GM12872 (cell line): ENCODE results near the gene KCNK17.

Experiments used
- TF ChIP-seq, protein P1 (sequence below): IDR thresholded peaks from 3 replicates; pipeline ENCODE4 v1.5.1; 2011; ENCODE audit warnings: low read depth, mild to moderate bottlenecking, low read length, moderate library complexity; ENCODE audit not compliant: insufficient read depth

KCNK17 gene

DNA sequence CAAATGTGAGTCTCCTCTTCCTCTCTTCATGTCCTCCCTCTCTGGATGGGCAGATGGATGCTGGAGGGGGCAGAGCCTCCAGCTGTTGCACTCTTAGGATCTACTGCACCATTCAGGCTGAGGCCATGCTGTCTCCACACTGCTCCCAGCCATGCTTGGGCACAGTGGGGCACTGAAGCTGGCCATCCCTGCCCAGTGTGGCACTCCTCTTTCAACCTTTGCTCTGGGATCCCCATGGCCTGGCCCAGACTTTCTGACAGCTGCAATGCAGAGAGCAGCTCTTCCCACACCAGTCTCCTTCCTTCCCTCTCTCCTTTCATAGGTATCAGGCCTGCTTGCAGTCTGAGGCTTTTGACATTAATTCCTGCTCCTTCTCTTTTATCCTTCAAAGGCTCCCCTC is 9.3 kb downstream of the KCNK17 start:
- TF ChIP-seq, protein P1, sequence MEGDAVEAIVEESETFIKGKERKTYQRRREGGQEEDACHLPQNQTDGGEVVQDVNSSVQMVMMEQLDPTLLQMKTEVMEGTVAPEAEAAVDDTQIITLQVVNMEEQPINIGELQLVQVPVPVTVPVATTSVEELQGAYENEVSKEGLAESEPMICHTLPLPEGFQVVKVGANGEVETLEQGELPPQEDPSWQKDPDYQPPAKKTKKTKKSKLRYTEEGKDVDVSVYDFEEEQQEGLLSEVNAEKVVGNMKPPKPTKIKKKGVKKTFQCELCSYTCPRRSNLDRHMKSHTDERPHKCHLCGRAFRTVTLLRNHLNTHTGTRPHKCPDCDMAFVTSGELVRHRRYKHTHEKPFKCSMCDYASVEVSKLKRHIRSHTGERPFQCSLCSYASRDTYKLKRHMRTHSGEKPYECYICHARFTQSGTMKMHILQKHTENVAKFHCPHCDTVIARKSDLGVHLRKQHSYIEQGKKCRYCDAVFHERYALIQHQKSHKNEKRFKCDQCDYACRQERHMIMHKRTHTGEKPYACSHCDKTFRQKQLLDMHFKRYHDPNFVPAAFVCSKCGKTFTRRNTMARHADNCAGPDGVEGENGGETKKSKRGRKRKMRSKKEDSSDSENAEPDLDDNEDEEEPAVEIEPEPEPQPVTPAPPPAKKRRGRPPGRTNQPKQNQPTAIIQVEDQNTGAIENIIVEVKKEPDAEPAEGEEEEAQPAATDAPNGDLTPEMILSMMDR = no peak

- TF ChIP-seq, protein P1 = no peak
Measured at GRCh38 chr6:39303425-39304153, 10.6 kb downstream of the KCNK17 start.

DNA sequence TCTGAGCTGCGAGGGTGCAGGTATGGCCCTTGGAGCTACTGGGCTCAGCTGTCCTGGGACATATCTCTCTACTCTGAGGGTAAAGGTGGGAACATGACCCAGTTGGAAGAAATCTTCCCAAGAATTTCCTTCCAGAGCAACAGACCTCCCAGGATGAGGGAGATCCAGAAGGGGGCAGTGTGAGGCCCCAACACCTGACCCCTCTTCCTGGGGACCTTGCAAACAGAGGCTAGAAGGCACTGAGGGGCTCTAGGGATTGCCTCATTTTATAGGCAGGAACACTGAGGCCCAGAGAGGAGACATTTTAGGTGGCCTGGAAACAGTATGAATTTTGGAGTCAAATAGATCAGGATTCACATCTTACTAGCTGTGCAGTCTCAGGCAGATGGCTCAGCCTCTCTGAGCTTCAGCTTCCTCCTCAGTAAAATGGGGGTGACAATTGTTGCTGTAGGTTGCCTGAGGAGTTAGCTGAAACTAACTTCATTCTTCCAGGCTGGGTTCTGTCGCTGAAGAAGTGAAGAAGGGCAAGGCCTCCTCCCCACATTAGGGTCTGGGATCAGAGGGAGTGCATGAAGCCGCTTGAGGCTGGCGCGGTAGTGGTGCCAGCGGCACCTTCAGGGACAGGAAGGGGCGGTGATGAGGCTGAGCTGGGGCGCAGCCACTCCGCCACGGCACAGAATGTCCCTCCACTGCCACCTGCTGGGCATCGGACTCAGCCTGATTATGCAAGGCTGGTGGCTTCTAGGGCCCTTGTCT is 11.4 kb downstream of the KCNK17 start:
- TF ChIP-seq, protein P1 = peak; percentile 93

- TF ChIP-seq, protein P1 = no peak
Measured at GRCh38 chr6:39302011-39302410, 12.2 kb downstream of the KCNK17 start.

DNA sequence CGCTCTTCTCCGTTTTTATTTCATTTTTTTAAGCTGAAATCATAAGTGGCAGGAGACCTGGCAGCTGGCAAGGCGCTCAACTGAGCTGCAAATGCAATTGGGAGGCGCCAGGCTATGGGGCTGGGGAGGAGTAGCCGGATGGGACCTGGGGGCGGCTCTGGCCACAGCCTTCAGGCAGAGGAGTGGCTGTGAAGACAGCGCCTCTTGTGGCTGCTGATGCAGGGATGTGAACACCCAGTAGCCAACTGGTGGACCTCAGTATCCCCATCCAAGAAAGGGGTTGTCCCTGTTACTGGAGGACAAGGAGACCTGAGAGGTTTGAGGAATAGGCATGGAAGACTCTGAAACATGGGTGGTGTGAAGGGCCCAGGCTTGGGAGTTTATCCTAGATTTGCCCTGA is 12.6 kb downstream of the KCNK17 start:
- TF ChIP-seq, protein P1 = peak; percentile 75

DNA sequence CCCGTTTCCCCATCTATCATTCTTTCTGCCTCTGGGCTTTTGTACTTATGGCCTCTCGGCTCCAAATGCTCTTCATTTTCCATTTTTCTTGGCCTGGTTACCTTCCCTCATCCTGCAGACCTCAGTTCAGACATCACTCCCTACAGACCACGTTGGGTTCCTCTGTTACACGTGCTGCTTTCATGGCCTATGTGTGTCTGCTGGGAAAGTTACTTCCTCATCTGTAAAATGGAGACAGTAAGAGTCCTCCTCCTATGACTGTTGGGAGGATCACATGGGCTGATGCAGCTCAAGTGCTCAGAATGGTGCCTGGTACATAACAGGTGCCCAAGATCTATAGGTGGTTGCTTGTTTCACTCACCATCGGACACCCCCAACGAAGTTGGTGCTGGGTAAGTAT is 13.5 kb downstream of the KCNK17 start:
- TF ChIP-seq, protein P1 = no peak

GRCh38 chr6:39298061-39298460 is 16.2 kb downstream of the KCNK17 start:
- TF ChIP-seq, protein P1 = no peak
